AG10803 (cell line): ENCODE measurements around the gene TASP1.
"Not testable (repeated sequence)": the region's sequence is repeated elsewhere in the genome, so short reads cannot be mapped to it uniquely, and the experiment has no call there.

ENCODE experiments used
- DNase-seq: peaks from one replicate; pipeline ENCODE4 v3.0.0; 2010; ENCODE audit warnings: low read depth
- H3K4me3 ChIP-seq: 2 replicates; pipeline ENCODE4 v1.5.1; 2011; ENCODE audit warnings: mild to moderate bottlenecking, low read length, control low read depth
- TF ChIP-seq, protein P1 (sequence below): conservative IDR thresholded peaks from 2 replicates; pipeline ENCODE4 v1.5.1; 2011; ENCODE audit warnings: mild to moderate bottlenecking, low read length, control low read depth, inconsistent platforms

TASP1 gene

DNA sequence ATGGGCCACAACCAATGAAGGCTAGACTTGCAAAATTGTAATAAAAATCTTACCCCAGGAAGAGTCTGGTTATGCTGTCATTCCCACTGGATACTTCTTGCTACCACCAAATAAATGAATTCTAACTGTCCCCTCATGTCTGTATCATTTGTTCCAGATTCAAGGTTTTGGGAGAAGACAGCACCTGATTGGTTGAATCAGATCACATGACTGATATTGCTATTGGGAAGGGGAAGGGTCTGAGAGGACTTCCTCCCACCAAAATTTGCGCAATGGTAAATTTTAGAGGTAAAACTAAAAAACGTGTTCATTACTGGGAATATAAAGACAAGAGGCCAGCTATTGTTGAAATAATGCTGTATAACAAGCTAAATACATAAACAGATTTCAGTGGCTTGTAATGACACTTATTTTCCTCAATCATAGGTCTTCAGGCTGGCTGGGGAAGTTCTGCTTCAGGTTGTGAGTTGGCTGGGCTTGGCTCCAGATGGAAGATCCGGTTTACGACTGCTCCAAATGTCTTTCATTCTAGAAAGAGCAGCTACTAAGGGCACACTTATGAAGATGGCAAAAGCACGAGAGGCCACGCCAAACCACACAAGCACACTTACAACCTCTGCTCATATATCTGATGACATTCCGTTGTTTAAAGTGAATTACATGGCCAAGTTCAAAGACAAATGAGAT is 27.1 kb upstream of the TASP1 start:
- no peak overlapping the region for H3K4me3 ChIP-seq
- no peak for DNase-seq
- TF ChIP-seq, protein P1, sequence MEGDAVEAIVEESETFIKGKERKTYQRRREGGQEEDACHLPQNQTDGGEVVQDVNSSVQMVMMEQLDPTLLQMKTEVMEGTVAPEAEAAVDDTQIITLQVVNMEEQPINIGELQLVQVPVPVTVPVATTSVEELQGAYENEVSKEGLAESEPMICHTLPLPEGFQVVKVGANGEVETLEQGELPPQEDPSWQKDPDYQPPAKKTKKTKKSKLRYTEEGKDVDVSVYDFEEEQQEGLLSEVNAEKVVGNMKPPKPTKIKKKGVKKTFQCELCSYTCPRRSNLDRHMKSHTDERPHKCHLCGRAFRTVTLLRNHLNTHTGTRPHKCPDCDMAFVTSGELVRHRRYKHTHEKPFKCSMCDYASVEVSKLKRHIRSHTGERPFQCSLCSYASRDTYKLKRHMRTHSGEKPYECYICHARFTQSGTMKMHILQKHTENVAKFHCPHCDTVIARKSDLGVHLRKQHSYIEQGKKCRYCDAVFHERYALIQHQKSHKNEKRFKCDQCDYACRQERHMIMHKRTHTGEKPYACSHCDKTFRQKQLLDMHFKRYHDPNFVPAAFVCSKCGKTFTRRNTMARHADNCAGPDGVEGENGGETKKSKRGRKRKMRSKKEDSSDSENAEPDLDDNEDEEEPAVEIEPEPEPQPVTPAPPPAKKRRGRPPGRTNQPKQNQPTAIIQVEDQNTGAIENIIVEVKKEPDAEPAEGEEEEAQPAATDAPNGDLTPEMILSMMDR, result no peak

DNA sequence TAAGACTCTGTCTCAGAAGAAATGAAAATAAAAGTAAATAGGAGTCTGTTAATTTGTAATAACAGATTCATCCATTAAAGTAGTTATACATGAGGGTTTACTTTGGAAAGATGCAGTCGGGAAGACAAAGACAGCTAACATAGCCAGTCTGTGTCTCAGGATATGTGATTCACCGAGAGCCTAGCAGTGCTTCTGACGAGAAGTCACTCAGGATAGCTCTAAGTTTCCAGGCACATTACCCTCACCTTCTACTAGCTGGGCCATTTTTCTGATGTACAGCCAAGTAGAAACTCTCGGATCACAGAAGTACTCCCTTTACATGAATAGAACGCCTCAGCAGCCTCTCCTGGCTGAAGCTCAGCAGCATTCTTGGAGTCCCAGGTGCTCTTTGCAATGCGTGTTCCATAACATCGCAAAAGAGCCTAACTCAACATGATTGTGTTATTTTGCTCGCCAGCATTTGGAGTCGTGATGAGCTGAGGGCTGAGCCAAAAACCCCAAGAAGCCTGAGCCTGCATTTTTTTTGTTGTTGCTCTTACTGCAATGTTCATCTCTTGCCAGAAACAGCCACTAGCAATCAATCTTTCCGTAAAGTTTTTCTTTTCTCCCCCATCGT is 22.4 kb upstream of the TASP1 start:
- DNase-seq, result no peak
- TF ChIP-seq, protein P1, result no peak

DNA sequence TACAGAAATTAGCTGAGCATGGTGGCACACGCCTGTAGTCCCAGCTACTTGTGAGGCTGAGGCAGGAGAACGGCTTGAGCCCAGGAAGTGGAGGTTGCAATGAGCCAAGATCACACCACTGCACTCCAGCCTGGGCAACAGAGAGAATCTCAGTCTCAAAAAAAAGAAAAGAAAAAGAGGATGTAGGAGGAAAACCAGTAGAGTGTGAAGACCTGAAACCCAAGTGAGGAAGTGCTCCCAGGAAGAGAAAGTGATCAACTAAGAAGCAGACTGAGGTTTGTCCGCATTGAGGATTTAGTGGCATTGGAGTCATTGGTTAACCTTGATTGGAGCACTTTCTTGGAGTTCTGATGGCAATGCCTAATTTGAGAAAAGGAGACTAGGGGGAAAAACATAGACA is 20.6 kb upstream of the TASP1 start:
- H3K4me3 ChIP-seq, result no peak overlapping the region
- TF ChIP-seq, protein P1, result no peak
- no peak for DNase-seq

More for the DNA sequence above, 22.4 kb upstream of the TASP1 start:
- H3K4me3 ChIP-seq, result no peak overlapping the region

DNA sequence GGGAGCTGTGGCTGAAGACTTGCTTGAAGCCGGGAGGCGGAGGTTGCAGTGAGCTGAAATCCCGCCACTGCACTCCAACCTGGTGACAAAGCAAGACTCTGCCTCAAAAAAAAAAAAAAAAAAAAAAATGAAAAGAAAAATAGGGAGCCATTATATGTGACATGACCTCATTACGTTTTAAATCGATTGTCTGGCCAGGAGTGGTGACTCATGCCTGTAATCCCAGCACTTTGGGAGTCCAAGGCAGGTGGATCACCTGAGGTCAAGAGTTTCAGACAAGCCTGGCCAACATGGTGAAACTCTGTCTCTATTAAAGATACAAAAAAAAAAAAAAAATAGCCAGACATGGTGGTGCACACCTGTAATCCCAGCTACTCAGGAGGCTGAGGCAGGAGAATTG is 19.3 kb upstream of the TASP1 start:
- DNase-seq, H3K4me3 ChIP-seq: not testable (repeated sequence)

DNA sequence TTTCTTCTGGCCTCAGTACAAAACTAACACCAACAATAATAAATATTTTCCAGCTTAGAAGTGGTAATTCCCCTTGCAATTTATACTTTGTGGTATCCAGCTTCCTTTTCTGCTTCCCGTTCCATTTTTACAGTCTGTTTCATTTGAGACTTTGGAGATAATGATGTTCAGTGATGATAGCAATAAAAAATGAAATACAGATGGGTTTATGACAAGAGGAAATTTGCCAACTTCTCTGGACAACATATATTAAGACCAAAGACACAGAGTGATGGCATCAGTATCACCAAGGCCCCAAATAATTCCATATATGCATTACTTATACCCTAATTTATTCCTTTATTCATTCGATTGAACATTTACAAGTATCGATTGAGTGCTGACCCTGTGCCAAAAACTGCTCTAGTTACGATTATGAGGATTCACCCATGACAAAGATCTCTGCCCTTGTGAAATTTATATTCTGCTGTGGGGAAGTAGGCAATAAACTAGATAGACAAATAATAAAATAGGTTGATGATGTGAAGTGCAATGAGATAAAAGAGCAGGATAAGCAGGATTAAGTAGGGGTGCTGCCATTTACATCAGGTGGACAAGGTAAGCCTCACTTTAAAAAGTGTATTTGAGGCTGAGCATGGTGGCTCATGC is 18.1 kb upstream of the TASP1 start:
- H3K4me3 ChIP-seq, result no peak overlapping the region
- no peak for DNase-seq
- TF ChIP-seq, protein P1, result no peak

DNA sequence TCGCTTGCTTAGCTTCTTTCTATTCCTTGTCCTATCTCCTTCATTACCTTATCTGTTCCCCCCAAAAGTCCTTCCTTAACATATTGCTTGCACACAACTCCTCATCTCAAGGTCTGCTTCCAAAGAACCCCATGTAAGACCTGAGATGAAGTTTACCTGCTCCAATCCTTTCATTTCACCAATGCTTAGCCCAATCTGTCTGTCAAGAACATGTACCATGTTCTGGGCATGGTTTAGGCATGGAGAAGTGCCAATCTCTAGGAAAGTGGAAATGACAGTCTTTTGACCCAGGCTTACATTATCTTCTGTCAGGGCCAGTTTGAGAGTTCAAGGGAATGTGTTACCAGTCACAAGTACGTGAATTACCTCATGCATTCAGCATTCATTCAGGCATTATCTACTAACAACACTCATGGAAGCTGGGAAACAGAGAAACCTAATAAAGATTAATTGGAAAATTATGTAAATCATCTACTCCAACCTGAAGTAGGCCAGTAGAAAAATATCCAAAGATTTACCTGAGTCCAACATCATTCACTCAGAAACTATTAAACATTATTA is 15.8 kb upstream of the TASP1 start:
- H3K4me3 ChIP-seq, result no peak overlapping the region
- no peak for DNase-seq
- TF ChIP-seq, protein P1, result no peak

DNA sequence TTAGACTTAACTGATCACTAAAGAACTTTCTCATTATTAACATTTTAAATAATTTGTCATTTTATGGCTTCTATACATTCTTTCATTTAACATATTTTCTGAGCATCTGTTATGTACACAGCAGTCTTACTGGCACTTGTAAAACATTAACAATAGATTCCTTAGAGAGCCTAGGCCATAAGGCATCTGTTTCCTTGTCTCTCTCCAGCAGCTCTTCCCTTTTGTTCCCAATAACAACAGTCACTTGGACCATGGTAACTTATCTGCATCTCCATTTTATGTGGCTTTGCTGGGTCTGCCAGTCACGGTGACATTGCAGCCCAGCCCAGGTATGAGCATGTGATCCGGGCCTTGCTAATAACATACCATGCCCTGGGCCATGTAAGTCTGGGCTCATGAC is 11.7 kb upstream of the TASP1 start:
- TF ChIP-seq, protein P1, result no peak
- DNase-seq, result no peak
- H3K4me3 ChIP-seq, result no peak overlapping the region
